Measurements from ENCODE around the gene RBM39.
"Not testable (repeated sequence)": the region's sequence is repeated elsewhere in the genome, so short reads cannot be mapped to it uniquely, and the experiment has no call there.

The RBM39 gene

DNA sequence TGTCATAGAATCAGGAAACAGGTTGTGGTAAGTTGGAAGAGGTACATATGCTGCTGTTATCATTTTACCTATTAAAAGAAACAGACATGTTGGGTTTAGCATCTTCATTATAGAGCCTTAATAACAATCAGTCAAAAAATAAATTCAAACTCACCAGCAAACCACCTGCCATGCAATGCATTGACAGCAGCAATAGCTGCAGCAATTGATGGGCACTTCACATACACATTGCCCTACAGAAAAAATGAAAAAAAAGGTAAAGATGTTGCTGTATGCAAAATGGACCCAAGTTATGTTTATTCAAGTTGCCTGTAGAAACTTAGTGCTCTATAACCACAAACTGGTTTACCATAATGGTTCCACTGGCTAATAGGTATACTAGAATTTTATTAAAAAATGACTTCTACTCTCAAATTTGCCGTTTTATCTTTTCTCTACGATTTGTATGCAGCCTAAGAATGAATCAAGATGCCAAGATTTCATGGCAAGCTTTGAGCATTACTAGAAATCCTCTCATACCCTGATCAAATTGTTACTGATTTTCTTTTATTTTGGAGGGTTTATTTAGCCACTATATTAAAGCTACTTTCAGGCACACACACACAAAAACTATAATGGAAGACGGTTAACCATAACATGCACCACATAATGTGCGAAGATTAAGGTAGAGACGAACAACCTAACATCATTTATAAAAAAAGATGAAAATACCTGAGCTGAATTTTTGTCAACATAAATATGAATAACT, 37.4 kb downstream of the RBM39 start:
- no peak for DNase-seq

DNA sequence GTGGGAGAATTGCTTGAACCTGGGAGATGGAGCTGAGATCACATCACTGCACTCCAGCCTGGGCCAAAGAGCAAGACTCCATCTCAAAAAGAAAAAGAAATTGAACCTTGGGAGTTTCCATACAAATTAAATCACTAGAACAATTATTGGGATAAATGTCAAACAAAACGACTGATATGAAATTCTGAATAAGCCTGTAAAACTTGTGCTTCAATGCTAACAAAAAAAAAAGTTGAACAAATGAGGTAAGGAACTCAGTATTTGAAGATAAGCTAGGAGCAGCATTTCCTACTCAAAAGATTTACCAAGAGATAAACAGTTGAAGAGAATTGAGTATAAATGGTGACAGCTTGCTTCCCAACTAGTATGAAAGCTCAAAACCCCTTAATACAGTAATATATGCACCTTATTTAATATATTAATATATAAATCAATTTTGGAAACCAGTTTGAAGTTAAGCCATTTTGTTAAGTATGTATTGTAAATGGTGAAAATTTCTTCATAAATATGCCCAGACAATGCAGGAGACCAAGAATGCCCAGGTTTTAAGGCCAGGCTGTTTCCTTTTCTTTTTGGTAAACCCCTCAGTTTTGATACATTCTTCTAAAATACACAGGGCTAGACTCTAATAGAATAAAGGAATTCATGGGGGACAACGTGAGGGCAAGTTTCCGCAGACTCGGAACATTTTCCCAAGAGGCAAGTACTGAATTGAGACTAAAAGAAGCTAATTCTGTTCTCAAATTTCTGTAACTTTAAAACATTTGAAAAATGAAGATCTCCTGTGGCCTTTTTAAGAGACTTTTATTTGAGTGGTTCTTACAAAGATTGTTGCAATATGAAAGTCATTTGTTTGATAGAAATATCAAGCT, 39.0 kb downstream of the RBM39 start:
- no peak for DNase-seq

DNA sequence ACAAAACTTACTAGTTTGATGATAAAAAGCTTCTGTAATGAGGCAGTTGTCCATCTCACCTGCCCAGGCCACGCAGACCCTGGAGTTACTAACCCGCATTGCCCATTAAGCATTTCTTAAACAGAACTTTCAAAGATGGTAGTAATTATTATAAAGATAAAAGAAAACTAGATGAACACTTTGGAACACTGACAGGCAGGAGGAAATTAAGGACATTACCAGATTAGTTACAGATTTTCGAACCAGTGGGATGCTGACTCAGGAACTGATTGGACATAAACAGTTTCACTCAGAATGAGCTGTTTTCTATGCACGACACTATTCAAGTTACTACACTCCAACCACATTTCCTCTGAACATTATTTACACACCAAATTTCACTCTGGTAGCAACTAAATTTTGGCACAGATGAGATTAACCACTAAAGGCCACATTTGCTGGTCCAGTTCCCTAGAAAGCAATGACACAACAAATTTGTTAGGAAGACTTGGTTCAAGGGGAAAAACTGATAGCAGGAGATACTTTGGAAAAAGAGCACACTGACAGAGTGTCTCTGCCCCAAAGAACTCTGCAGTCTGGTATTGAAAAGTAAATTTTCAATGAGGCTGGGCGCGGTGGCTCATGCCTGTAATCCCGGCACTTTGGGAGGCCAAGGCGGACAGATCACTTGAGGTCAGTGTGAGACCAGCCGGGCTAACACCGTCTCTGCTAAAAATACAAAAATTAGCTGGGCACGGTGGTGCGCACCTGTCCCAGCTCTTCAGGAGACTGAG, 39.8 kb downstream of the RBM39 start:
- DNase-seq, result no peak

DNA sequence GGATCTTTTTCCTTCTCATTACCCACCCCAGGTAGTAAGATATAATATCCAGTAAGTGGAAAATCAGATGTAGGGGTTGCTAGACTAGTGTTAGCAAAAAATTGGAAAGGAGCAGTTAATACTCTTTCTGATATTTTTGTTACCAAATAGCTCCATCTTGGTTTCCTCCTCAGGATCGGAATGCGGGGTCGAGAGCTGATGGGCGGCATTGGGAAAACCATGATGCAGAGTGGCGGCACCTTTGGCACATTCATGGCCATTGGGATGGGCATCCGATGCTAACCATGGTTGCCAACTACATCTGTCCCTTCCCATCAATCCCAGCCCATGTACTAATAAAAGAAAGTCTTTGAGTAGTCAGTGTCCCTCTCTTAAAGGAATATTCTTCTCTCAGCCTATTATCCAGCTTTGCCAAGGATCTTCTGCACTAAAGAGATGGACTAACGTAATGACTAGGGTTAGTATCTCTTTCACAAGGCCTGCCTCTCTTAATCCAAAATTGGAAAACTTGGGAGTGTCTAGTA, 41.4 kb downstream of the RBM39 start:
- no peak for DNase-seq

DNA sequence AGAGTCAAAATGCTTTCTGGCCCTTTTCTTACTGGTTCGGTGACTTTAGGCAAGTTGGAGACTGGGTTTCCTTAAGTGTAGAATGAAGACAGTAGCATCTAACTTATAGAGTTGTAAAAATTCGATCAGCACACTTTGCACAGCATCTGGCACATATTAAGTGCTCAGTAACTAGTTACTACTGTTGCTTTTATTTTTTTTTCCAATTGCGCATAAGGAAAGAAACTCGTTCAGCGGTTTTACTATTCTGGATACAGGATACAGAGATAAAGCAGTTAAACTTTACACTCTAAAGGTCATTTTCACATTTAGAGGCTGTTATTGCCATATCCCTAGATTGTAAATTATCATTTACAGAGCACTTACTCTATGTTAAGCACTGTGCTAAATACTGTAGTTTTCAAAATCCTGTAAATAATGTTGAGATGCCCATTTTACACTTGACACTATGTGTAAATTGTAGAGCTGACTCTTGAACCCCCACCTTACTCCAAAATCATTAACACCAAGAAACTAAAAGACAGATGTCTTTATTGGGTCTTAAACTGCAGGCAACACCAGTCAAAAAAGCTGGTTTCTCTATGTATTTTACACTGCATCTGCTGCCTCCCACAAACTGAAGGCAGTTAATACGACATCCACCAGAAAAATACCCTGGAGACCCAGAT, 42.0 kb downstream of the RBM39 start:
- DNase-seq, result no peak

DNA sequence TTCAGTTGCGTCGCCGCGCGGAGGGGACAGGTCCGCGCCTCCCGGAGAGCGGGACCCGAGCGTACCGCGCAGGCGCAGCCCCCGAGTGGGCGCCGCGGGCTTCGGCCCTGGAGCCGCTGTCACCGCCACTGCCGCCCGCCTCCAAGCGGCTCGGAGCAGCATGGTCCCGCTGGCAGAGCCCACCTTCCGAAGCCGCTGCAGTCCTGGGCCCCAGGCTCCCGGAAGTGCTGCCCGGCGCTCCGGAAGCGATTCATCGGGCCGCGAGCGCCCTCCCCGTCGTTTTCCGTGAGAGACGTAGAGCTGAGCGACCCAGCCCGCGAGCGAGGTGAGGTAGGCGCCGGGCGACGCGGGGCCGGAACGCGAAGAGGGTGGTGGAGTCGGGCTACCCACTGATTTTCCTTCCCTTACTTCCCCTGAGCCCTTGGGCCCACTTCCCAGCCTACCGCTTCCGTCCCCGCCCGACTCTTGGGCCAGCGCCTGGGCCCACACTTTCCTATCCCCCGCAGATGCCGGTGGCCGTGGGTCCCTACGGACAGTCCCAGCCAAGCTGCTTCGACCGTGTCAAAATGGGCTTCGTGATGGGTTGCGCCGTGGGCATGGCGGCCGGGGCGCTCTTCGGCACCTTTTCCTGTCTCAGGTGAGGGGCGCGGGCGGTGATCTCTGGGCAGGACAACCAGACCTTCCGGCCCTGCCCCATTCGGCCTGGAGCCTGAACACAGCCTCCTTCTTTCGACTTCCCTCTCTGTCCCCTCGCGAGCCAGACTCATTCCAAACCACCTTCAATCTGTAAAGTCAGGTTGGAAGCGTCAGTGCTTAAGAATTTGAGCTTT, 42.7 kb downstream of the RBM39 start, which contains the start of the genes NFS1 and ROMO1:
TSS of gene NFS1 (minus strand) at position 226 of the 830 bp plus-strand sequence. CDS start at position 162, 64 bp downstream.
TSS of gene ROMO1 (plus strand) at position 279 of the 830 bp plus-strand sequence. CDS start at position 507, 228 bp downstream.
- peak; percentile 86 for DNase-seq

DNA sequence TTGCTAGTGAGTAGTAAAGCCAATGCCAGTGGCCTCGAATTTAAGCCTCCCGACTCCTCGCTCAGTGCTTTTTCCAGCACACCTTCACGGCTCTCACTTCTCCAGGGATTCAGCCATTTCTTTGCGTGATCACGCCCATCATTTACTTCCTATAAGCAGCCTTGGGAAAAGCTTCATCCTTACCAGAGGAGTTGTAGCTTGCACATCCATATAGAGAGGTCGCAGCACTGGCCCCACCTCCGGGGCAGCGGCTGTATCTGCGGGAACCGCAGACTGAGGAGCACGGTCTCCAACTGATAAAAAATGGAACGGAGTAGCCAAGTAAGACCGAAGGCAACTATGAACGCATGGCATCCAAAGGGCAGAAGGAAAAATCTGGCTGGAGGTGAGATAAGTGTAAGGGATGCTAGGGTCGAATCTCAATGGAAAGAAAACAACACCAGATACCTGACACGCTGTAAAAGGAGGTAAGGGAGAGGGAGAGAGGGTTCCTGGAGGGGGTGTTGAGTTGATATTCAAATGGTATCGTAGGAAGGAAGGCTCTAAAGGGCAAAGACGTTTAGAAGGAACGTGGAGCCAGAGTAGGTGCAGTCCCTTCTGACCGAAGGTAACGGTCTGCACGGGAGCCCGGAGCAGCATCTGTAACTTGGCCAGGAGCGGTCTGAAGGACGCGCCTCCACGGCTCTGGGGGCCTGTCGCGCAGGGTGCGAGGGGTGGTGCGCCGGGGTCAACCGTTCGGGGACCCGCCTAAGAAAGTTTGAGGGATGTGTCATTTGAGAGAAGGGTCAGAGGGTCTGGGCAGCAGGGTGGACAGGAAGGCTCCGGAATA, 43.5 kb downstream of the RBM39 start:
- no peak for DNase-seq

DNA sequence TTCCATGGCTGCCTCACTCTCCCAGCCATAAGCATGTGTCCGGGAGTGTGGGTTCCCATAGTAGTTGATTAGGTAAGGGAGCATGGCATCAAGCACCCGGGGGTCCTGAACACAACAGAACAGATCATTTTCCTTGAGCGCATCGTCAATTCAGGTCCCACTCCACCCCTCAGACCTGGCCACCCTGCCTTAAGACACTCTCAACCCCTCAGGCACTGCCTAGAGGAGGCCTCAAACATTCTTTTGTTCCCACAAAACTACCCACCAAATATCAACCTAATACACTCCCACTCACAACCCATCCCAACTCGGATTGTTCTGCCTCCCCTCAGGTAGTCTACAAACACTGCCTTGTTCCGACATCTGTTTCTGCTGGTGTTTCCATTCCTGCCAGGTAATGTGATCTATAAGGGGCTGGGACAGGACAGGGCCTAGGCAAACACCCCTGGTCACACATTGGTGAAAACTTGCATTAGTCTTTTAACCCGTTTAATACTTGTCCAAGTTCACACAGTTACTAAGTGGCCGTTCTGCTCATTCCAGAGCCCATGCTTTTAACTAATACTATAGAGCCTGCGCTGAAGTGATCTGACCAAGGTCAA, 44.3 kb downstream of the RBM39 start:
- no peak for DNase-seq

DNA sequence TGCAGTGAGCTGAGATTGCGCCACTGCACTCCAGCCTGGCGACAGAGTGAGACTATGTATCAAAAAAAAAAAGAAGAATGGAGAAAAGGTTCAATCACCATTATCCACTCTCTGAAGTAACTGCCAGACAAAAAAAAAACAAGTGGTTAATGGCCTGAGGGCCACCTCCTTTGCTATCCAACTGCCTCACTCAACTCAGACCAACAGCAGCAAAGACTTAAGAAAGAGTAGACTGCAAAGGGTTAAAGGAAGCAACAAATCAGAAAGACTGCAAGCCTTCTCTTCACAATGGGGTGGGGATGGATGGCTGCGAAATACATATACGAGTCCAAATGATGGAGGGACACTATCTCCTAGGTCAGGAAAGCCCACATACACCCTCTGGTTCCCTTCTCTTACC, 46.1 kb downstream of the RBM39 start:
- DNase-seq, result no peak

DNA sequence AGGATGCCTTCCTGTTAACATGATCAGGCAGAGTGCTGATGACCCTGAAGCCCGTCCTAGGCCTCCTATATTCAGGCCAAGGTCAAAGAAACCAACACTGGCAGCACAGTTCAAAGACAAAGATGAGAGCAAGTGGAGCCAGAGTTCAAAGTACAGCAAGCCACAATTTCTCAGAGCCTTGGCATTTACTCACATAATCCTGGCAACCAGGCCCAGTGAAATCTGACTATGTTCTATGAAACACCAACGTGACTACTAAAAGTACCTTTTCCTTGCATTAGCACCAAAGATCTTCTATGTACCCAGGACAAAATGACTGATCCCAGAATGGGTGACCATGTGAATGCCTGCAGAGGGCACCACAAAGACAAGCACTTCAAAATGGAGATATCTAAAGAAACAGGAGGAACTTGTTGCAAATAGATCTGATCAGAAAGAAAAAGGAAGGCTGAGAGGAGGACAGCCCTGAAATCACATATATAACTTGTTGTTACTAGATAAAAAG, 46.8 kb downstream of the RBM39 start:
- no peak for DNase-seq

DNA sequence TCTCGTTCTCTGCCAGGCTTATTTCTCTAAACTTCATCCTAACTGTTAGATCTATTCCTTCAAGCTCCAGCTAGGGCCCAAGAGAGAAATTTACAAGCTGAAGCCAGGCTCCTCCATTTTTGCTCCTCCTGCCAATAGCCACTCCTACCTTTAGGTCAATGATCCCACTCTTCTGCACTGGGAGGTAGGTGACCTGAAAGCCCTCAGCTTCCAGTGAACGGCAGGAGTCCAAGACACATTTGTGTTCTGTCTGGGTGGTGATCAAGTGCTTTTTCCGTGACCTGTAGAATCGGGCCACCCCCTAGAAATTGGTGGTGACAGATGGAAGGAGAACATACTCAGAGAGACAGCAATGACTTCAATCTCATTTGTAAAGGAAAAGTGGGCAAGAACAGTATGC, 51.8 kb downstream of the RBM39 start:
- DNase-seq, result no peak

DNA sequence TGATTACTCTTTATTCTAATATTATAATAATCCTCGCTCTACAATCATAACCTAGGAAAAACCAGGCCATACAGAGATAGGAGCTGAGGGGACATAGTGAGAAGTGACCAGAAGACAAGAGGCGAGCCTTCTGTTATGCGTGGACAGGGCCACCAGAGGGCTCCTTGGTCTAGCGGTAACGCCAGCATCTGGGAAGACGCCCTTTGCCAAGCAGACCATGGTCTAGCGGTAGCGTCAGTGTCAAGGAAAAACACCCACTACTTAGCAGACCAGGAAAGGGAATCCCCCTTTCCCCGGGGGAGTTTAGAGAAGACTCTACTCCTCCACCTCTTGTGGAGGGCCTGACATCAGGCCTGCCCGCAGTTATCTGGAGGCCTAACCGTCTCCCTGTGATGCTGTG, 55.2 kb downstream of the RBM39 start:
- DNase-seq, result not testable (repeated sequence)

DNA sequence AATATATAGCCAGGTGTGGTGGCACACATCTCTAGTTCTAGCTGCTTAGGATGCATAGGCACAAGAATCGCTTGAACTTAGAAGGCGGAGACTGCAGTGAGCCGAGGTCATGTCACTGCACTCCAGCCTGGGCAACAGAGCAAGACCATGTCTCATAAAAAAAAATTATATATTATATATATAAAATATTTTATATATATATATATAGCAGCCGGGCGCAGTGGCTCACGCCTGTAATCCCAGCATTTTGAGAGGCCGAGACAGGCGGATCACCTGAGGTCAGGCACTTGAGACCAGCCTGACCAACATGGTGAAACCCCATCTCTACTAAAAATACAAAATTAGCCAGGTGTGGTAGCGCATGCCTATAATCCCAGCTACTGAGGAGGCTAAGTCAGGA, 56.7 kb downstream of the RBM39 start:
- DNase-seq, result not testable (repeated sequence)

DNA sequence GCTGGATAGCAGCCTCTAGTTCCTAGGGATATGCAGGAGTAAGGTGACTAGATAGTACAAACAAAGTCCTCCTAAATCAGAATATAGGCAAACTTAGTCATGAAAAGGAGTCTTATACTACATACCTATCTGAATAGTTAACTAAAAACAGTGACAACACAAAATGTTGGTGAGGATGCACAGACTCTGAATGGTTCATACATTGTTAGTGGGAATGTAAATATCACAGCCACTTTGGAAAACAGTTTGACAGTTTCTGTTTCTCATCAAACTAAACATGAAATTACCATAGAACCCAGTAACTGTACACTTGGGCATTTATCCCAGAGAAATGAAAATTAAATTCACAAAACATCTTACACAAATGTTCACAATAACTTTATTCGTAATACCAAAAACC, 60.1 kb downstream of the RBM39 start:
- no peak for DNase-seq

DNA sequence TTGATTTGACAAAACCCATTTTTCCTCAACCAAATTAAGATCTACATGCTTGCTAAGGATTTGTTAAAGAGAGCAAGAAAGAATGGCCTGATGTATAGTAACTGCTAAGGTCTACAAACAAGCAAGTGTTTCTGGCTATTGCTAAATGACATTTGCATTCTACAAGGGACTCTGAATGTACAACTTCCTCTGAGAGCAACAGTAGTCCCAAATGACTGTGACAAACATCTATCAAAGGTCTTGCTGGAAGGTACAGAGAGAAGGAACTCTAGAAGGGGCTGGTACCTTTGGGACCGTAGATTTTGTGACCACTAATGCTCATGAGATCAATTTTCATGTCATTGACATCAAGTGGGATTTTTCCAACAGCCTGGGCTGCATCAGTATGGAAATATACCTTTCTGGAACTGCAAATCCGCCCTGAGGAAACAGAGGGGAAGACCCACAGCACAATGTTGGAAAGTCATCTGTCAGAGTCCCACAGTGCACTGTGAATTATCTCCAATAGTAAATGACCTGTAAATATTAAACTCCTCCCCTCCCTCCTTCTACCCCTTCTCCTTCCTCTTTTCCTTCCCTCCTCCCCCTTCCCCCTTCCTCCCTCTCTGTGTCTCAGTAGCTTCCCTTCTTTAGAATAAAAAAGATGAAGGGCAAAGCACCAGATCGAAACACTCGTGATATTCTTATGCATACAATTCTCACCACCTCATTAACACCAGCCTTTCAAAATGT, 61.4 kb downstream of the RBM39 start:
- DNase-seq, result no peak

DNA sequence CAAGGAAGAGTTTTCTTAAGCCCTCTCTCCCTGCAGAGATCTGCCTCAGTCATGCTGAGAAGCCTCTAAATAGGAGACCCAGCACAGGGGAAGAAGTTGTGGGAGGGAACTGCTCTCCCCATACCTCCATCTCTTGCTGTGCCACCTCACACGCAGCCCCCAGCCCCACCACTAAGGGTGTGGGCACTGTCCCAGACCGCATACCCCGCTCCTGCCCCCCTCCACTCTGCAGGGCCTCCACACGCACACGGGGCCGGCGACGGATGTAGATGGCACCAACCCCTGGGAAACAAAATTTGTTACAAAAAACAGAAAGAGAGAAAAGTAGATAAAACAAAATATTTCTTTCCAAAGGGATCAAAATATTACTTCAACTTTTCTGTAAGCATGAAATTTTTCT, 67.1 kb downstream of the RBM39 start:
- no peak for DNase-seq

DNA sequence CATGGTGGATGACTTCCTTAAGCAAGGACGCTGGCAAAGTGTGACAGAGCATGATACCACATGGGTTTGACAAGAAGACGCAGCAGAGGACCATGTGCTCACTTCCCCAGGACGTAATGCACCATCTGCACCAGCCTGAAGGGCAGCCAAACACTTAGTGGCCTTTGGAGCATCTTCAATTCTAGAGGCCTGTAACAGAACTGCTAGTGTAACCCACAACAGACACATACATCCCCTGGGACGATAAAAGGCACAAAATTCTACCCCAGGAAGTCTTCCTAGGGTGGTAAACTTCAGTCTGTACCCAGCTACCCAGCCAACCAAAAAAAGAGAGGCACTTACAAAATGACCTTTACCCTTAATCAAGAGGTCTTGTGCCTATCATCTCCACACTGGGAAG, 68.2 kb downstream of the RBM39 start:
- DNase-seq, result no peak

DNA sequence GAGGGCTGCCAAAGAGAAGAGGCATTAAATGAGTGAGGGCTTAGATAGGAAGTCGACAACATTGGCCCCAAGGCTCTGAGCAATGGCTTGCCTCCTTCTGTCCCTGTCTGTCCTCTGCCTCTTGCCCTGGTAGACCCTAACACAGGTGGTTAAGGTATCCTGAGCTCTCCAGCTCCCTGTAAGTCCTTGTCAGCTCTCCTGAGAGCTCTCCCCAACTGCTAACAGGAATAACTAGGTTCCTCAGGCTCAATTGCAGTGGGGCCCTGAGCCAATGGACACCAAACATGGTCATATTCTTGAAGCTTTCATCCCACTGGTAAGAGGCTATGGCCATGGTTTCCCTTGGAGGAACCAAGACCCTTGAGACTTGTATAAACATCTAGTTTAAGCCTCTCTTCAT, 72.4 kb downstream of the RBM39 start:
- DNase-seq, result no peak

DNA sequence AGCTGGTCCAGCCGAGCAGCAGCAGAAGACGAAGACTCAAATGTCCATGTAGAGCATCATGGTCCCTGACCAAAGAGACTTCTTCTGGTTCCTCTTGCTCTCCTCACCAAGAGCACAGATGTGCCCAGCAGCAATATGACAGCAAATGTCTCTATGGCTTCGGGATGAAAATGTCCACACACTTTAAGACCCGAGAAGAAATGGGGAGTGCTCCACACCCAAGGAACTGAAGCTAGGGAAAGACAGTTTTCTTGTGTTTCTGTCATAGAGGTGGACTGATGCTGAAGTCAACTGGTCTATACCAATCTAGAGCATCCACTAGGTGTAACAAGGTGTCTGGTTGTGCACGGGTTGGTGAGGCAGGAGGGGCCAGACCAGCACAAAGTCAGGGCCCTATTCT, 72.8 kb downstream of the RBM39 start:
- DNase-seq, result no peak
